K562 (cell line): ENCODE results near the gene CCDC15. TPM values are rescaled to one million over a fixed set of nuclear protein-coding genes. Genes with fewer than 3 reads are reported as not detected.

ENCODE experiments used
- ATAC-seq: fragments of 200-7000 bp; cut with Tn5 transposase; 3 replicates; pipeline ENCODE4 v1.9.1; 2020; ENCODE audit warnings: moderate library complexity
- BruUV-seq: library from RNA; stranded (reverse); fragments of 400-500 nt; replicated peaks from 2 replicates; lab custom pipeline; 2021; lab: Mats Ljungman, UMichigan
- CTCF ChIA-PET: fragments of 300-600 bp; formaldehyde crosslinking; extraction: SDS; loops from one replicate; lab custom pipeline; 2021; ENCODE audit warnings: low intra/inter-chr PET ratio; lab: Yijun Ruan, JAX
- POLR2A ChIA-PET: fragments of 300-600, 350-650 bp; sonication (Branson Sonifier 250); formaldehyde crosslinking; extraction: SDS; loops from one replicate; lab custom pipeline; 2021; ENCODE audit warnings: antibody characterized with exemption, inconsistent platforms; lab: Yijun Ruan, JAX
- DNase-seq, 4 experiments: peaks; one replicate each; pipeline versions ENCODE4 v3.0.0 to v3.0.0-alpha.2; 2011 to 2018; ENCODE audit warnings: low spot score in 3 of 4, mixed read lengths in 3 of 4; ENCODE audit errors: extremely low read depth in 1 of 4
- FAIRE-seq: peaks from 2 replicates; lab custom pipeline; 2011; peaks lifted over from hg19 to GRCh38; lab: Jason Lieb, UNC
- H2AFZ ChIP-seq: 2 replicates; pipeline ENCODE4 v1.6.0; 2011; ENCODE audit warnings: low read depth, low read length, control low read depth, inconsistent platforms
- H3K27ac ChIP-seq: fragments of 200-600 bp; 3 replicates; pipeline ENCODE4 v1.8.0; 2011; ENCODE audit warnings: low read depth, mild to moderate bottlenecking, control low read depth, inconsistent platforms, low read length, moderate library complexity, mixed read lengths; ENCODE audit errors: extremely low read depth
- H3K27me3 ChIP-seq, 2 experiments: fragments of 300-600 bp in 1 of 2; 2 replicates in 1 of 2; 3 replicates in 1 of 2; pipeline versions ENCODE4 v1.6.0 to v1.8.0; 2011; ENCODE audit warnings: inconsistent platforms in 2 of 2, low read length in 2 of 2, mild to moderate bottlenecking in 1 of 2, mixed read lengths in 1 of 2, moderate library complexity in 1 of 2; ENCODE audit not compliant: control insufficient read depth in 2 of 2, insufficient read depth in 2 of 2
- H3K36me3 ChIP-seq: fragments of 300-600 bp; 3 replicates; pipeline ENCODE4 v1.8.0; 2011; ENCODE audit warnings: mild to moderate bottlenecking, low read length, inconsistent platforms; ENCODE audit not compliant: control insufficient read depth, insufficient read depth
- H3K4me1 ChIP-seq, 2 experiments: fragments of 200-600 bp in 1 of 2; replicated peaks in 1 of 2; 2 replicates in 1 of 2; 3 replicates in 1 of 2; pipeline versions ENCODE4 v1.5.1 to v1.8.0; 2011; ENCODE audit warnings: inconsistent platforms in 2 of 2, low read length in 2 of 2, mild to moderate bottlenecking in 1 of 2, mixed read lengths in 1 of 2, moderate library complexity in 1 of 2; ENCODE audit not compliant: control insufficient read depth in 2 of 2, insufficient read depth in 2 of 2
- H3K4me2 ChIP-seq: 2 replicates; pipeline ENCODE4 v1.6.1; 2011; ENCODE audit warnings: low read length, control low read depth, inconsistent platforms, mixed read lengths; ENCODE audit not compliant: insufficient read depth
- H3K4me3 ChIP-seq: fragments of 200-600 bp; sonication (generic), shearing (Covaris generic); 2 replicates; pipeline ENCODE4 v1.5.1; 2016; ENCODE audit warnings: control low read depth, inconsistent platforms
- H3K79me2 ChIP-seq: fragments of 200-600 bp; 3 replicates; pipeline ENCODE4 v1.8.0; 2011; ENCODE audit warnings: low read length, inconsistent platforms; ENCODE audit not compliant: control insufficient read depth, insufficient read depth
- H3K9ac ChIP-seq, 2 experiments: 2 replicates each; pipeline versions ENCODE4 v1.6.0 to v1.6.1; 2011; ENCODE audit warnings: low read depth in 2 of 2, low read length in 2 of 2, control low read depth in 1 of 2, inconsistent platforms in 1 of 2, mild to moderate bottlenecking in 1 of 2, mixed read lengths in 1 of 2; ENCODE audit not compliant: insufficient read depth in 1 of 2
- H3K9me1 ChIP-seq: one replicate; pipeline ENCODE4 v1.6.0; 2011; ENCODE audit warnings: inconsistent platforms, mild to moderate bottlenecking, low read length, moderate library complexity; ENCODE audit not compliant: control insufficient read depth, insufficient read depth
- H3K9me3 ChIP-seq: replicated peaks from 2 replicates; pipeline ENCODE4 v1.5.1; 2011; ENCODE audit warnings: low read depth, low read length, inconsistent platforms; ENCODE audit not compliant: control insufficient read depth, insufficient read depth
- H4K20me1 ChIP-seq: replicated peaks from 2 replicates; pipeline ENCODE4 v1.6.1; 2011; ENCODE audit warnings: low read length, inconsistent platforms, mixed read lengths; ENCODE audit not compliant: control insufficient read depth, insufficient read depth
- CBFA2T3 ChIP-seq: fragments of 450-650 bp; IDR thresholded peaks from 2 replicates; pipeline ENCODE4 v1.6.1; 2017
- CC2D1A ChIP-seq: fragments of 450-650 bp; IDR thresholded peaks from 2 replicates; pipeline ENCODE4 v1.6.1; 2017; ENCODE audit warnings: mild to moderate bottlenecking
- CHD7 ChIP-seq: fragments of 200-600 bp; sonication (generic); IDR thresholded peaks from one replicate; pipeline ENCODE4 v1.6.1; 2012; ENCODE audit warnings: mild to moderate bottlenecking, low read depth, low read length, inconsistent platforms
- DNMT1 ChIP-seq: fragments of 450-650 bp; IDR thresholded peaks from 2 replicates; pipeline ENCODE4 v1.6.1; 2016; ENCODE audit warnings: antibody characterized with exemption, mild to moderate bottlenecking
- ETV1 ChIP-seq: fragments of 450-650 bp; conservative IDR thresholded peaks from 2 replicates; pipeline ENCODE4 v1.6.1; 2016; ENCODE audit warnings: missing genetic modification characterization, control low read depth, low read depth, missing compliant biosample characterization
- HDAC1 ChIP-seq, 2 experiments: fragments of 450-650 bp; IDR thresholded peaks; 2 replicates each; pipeline ENCODE4 v1.6.1; 2016 to 2017; ENCODE audit warnings: inconsistent platforms in 1 of 2, mild to moderate bottlenecking in 1 of 2, moderate library complexity in 1 of 2
- MEF2A ChIP-seq: IDR thresholded peaks from 2 replicates; pipeline ENCODE4 v1.6.1; 2011; ENCODE audit warnings: low read depth, mild to moderate bottlenecking, low read length, moderate library complexity; ENCODE audit not compliant: control insufficient read depth
- SNAPC5 ChIP-seq: fragments of 250-450 bp; sonication (Bioruptor Pico); IDR thresholded peaks from 2 replicates; pipeline ENCODE4 v1.8.0; 2021; ENCODE audit warnings: moderate library complexity, mild to moderate bottlenecking, inconsistent platforms
- ZBTB43 ChIP-seq: sonication (generic); formaldehyde crosslinking; IDR thresholded peaks from 2 replicates; pipeline ENCODE4 v1.8.0; 2023; ENCODE audit warnings: mild to moderate bottlenecking, missing genetic modification reagents
- ZNF655 ChIP-seq: fragments of 250-450 bp; sonication (Bioruptor Pico); IDR thresholded peaks from 2 replicates; pipeline ENCODE4 v1.5.0; 2021
- WGBS: fragments of 100-300 bp; shearing (Covaris generic); methylation state at CpG from one replicate; pipeline ENCODE4 v1.1.6; 2016; ENCODE audit warnings: low coverage, mixed read lengths; ENCODE audit not compliant: insufficient coverage; ENCODE audit errors: missing lambda C conversion rate; 5-methylcytosine and 5-hydroxymethylcytosine counted together
- in situ Hi-C: fragments of 300-500 bp; cut with MboI; formaldehyde crosslinking; loops from 4 replicates; pipeline ENCODE4 v1.15.0; 2018; ENCODE audit warnings: inconsistent platforms, mixed read lengths
- intact Hi-C: fragments of 100-400 bp; cut with micrococcal nuclease; formaldehyde crosslinking; loops from 2 replicates; pipeline ENCODE4 v1.14.2; 2022
- polyA plus RNA-seq, 8 experiments: library from polyadenylated mRNA; depleted of rRNA in 4 of 8; stranded (reverse) in 5 of 8; unstranded in 3 of 8; fragments of >200 nt; fragmentation: Nextera tagmentation in 2 of 8; fragmentation: Illumina TruSeq in 1 of 8; extraction: Ambion mirVana in 2 of 8; extraction: Trizol in 1 of 8; gene quantifications; 2 replicates each; pipeline versions ENCODE4 v1.2.1 to v1.2.3, GENCODE V29; 2011 to 2014; ENCODE audit warnings: inconsistent platforms in 1 of 8, missing spikeins in 1 of 8
- total RNA-seq, 7 experiments: library from RNA; depleted of rRNA in 6 of 7; stranded (reverse); fragments of >200 nt in 6 of 7; fragmentation: Illumina TruSeq in 2 of 7; extraction: Trizol in 2 of 7; gene quantifications; 2 replicates each; pipeline versions ENCODE4 v1.2.1 to v1.2.3, GENCODE V29; 2011 to 2021; ENCODE audit warnings: low replicate concordance in 1 of 7

Gene CCDC15
- total and polyA plus RNA-seq, 9 of the 15 experiments (the other 6 are each of a cell fraction or from before 2014, with no cell fraction given) = 1.9 to 9.2 (median 3.9) TPM

- CTCF ChIA-PET = no interaction called here
- intact Hi-C loops (no loop called here), in situ Hi-C loops (no loop called here)
- POLR2A ChIA-PET = no interaction called here
- H3K4me1 ChIP-seq = no peaks in the 10 kb centered on the region
- H3K4me3 ChIP-seq = no peak overlapping the region
- no peak for DNase-seq
- no peaks in the 10 kb centered on the region for H3K9me3 ChIP-seq
- peaks cover 25 to 37% of the 10 kb centered on the region in 2 experiments; a peak in 4 of 5 replicates for H3K27me3 ChIP-seq
- no peak overlapping the region for H3K27ac ChIP-seq
- H3K79me2 ChIP-seq = no peaks in the 10 kb centered on the region
- H4K20me1 ChIP-seq = no peaks in the 10 kb centered on the region
- H2AFZ ChIP-seq = no peak overlapping the region
- no peaks in the 10 kb centered on the region for H3K9me1 ChIP-seq
- H3K9ac ChIP-seq = no peak overlapping the region
- FAIRE-seq = no peak
- 0% methylated on average over 6 of the region's 6 CpGs for WGBS
- BruUV-seq = no TSS peak
- no peaks in the 10 kb centered on the region for H3K36me3 ChIP-seq
- H3K4me2 ChIP-seq = no peak overlapping the region
- no peak for ATAC-seq
- no peak for TF ChIP-seq CHD7
- no peak for TF ChIP-seq CC2D1A
- TF ChIP-seq CBFA2T3 = no peak
- TF ChIP-seq SNAPC5 (CRISPR knock-in tag) = no peak
- TF ChIP-seq ETV1 (tag) = no peak
- no peak for TF ChIP-seq MEF2A
- no peak for TF ChIP-seq ZNF655
- TF ChIP-seq HDAC1 (IDR thresholded peaks at IDR 0.05) = no peak
- TF ChIP-seq DNMT1 = no peak
- TF ChIP-seq ZBTB43 (CRISPR knock-in tag) = no peak
Measured at GRCh38 chr11:124938970-124939369, 15.0 kb upstream of the CCDC15 start.
